Inflammatory macrophage treated with lipopolysaccharide for 1 hour (primary cell): ENCODE results near the gene SH3RF2.

Experiments
- DNase-seq, 2 donors: peaks; one replicate each; pipeline ENCODE4 v3.0.0-alpha.2; 2020 to 2022

The SH3RF2 gene

GRCh38 chr5:146048994-146049703, 112.8 kb downstream of the SH3RF2 start:
- peak; percentile 39 to 83 for DNase-seq

DNA sequence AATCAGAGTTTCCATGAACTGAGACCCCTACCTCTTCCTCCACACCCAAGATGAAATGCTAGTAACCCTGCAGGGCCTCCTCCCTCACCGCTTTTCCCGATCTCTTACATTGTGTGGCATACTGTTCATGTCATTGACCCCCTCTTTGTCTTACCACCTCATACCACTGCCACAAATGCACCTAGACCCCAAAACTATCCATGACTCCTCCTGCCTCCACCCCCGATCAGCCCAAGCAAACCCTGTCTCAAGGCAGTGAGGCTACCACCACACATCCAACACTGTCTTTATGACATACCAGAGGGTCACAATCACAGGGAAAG, 113.3 kb downstream of the SH3RF2 start:
- DNase-seq, result no peak

DNA sequence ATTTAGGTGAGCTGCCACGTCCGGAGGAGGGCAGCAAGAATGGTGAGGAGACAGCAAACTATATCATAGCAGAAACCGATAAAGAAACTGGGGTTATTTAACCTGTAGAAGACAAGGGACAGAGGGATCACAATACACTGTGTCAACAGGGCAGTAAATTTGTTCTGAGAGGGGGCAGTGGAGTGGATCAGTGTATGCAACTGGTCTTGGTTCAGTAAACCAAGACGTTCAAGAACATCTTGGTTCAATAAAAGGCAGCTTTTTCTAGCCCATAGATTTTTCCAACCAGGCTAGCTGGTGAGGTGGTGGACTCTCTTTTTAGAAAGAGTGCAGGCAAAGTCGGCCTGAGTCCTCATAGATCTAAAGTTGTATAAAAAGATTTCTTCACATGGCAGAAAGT, 113.7 kb downstream of the SH3RF2 start:
- DNase-seq, result no peak

DNA sequence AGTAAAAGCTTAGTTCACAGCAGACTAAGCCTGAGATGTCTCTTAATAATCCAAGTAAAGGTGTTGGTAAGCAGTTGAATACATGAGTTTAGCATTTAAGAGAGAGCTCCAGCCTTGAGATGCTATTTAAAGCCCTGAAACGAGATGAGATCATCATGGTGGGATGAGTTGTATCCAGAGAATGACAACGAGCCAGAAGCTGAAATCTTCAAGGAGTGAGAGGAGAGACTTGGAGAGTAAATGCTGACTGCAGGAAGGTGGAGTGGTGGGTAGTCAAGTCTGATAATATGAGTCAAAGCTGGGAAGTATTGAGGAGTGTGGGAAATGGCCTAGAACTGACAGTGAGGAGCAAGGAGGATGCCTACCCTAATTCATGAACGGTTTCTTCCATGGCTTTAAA, 115.3 kb downstream of the SH3RF2 start:
- DNase-seq, result no peak

DNA sequence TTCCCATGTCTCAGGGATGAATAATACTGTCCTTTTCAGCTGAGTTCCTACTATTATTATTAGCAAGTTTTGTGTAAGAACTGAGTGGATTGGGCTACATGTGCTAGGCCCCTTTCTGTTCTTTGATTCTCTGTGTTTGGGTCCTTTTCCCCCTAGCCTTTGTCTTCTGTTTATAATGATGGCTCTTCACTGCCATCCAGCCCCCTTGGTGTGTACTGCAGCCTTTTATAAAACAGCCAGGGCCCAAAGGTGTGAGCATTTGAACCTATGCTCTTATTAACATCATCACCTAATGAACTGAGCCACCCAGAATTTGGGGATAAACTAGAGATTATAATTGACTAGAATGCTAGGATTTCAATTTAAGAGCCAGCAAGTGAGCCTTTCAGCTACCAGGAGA, 116.4 kb downstream of the SH3RF2 start:
- no peak for DNase-seq

GRCh38 chr5:146055432-146055831, 119.1 kb downstream of the SH3RF2 start:
- DNase-seq, result no peak

DNA sequence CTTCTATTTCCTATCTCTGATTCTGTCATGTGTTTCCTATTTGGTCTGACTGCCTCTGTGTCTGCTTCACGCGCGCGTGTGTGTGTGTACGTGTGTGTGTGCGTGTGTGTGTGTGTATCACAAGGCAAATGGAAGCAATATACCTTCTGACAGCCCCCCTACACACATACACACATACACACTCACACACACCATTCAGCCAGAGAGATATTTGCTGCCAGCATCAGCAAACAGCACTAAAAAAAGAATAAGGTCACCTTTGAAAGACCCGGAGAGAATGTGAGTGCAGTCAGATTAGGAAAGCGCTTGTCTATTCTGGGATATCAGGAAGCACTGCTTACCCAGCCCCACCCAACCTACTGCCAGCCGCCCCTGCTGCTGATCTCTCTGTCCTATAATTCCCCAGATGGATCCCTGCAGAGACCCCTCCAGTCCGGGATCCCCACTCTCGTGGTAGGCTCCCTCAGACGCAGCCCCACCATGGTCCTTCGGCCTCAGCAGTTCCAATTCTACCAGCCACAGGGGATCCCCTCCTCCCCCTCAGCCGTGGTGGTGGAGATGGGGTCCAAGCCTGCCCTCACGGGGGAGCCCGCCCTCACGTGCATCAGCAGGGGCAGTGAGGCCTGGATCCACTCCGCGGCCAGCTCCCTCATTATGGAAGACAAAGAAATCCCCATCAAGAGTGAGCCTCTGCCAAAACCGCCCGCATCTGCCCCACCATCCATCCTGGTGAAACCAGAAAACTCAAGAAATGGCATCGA, 123.3 kb downstream of the SH3RF2 start:
- DNase-seq, result no peak

DNA sequence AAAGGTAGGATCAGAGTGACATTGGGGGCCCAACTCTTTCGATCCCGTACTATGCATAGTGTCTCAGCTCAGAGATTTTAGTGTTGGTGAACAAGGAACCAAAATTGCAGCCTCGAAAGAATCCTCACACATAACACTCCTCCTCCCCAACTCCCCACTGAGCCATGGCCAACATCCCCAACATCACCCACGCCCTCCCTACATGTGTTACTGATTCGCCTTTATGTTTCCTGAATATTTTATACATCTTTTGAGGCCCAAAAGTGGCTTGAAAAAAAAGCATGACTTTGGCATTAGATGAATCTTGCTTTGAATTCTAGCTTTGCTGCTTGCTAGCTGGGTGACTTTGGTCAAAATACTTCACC, 123.8 kb downstream of the SH3RF2 start:
- no peak for DNase-seq

DNA sequence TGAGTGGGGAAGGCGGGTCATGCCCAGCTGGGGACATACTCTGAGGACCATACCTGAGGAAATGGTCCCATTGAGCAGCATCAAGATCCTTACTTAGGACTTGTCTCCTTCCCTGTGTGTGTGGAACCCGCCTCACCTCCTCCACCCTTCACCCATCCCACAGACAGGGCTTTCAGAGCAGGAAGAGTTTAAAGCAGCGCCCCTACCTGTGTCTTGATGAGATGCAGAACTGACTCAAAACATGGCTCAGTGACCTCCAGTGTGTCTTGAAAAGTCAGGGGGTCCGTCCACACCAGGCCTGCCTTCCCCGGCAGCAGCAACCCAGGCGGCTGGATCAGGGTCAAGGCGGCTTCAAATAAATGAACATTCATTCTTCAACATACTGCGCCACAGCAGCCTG, 130.6 kb downstream of the SH3RF2 start:
- no peak for DNase-seq

DNA sequence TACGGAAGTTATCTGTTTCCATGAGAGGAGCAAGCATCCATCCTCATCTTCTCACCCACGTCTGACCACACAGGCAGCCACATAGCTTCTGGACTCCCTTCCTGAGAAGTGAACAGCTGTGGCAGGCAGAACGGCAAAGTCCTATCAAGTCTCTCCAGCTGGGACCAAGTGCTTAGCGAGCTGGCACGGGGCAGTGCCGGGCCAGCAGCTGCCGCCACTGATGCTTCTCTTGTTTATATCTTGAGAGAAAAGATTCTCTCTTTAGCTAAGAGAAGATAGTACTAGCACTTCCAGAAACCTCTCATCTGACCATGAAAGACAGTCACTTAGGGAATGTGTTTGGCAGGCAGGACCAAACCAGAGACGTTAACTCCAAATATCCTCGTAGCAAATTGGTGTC, 131.8 kb downstream of the SH3RF2 start:
- DNase-seq, result no peak

GRCh38 chr5:146068977-146069779, 132.8 kb downstream of the SH3RF2 start:
- no peak for DNase-seq

- no peak for DNase-seq
Observed at GRCh38 chr5:146069780-146070099, 133.4 kb downstream of the SH3RF2 start.

DNA sequence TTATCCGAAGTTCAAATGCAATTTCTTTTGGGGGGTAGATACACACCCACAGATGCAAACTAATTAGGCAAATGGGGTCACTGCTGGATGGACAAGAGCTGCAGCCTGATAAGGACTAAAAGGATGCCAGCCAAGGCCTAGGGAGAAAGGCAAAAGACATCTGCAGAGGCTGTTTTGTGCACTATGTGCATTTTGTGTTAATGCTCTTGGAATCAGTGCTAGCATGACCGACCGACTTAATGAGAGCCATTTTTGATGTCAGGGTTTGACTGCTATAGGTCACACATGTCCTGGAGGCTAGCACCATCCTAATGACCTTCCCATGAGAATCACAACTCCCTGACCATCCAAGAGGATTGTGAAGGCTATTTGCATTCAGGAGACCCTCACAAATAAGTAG, 134.4 kb downstream of the SH3RF2 start:
- no peak for DNase-seq

- DNase-seq, result no peak
Observed at GRCh38 chr5:146071171-146071570, 134.8 kb downstream of the SH3RF2 start.

DNA sequence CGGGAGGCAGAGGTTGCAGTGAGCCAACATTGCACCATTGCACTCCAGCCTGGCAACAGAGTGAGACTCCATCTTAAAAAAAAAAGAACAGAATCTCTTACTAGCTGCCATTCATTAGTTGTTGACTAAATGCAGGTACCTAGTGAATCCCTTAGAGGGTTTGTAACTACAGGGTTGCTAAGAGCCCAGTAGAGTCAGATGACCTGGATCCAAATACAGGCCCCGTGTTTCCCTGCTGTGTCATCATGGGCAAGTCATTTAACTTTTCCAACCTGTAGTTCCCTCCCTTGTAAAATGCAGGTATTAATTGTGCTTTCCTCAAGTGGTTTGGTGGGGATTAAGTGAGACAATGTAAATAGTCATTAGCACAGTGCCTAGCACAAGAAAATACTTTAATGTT, 136.2 kb downstream of the SH3RF2 start:
- DNase-seq, result no peak

GRCh38 chr5:146073239-146073900, 137.0 kb downstream of the SH3RF2 start:
- DNase-seq, result no peak

- peak; percentile 8 to 40 for DNase-seq
Observed at GRCh38 chr5:146076028-146076427, 139.7 kb downstream of the SH3RF2 start.

- DNase-seq, result no peak
Observed at GRCh38 chr5:146076455-146076854, 140.1 kb downstream of the SH3RF2 start.

GRCh38 chr5:146078566-146078965, 142.2 kb downstream of the SH3RF2 start:
- no peak for DNase-seq

- DNase-seq, result peak in 1 of 2 donors; percentile 4
Observed at GRCh38 chr5:146079695-146080373, 143.5 kb downstream of the SH3RF2 start.

DNA sequence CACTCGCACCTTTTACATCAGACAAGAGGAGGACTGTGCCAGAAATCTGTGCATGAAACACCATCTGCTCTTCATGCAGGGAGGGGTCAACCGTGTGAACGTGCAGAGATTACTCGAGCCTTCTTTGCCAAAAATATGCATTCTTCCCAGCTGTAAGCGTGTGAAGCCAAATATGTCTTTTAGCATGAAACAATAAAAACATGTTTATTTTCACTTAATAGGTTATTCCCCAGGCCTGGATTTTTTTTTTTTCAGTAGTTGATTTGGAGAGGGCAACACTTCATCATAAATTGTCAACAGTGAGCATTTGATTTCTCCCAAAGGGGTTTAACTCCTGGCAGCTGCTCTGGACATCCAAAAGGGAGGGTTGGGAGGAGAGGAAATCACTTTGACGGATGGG, 145.2 kb downstream of the SH3RF2 start:
- DNase-seq, result no peak

- DNase-seq, result no peak
Observed at GRCh38 chr5:146082798-146083197, 146.4 kb downstream of the SH3RF2 start.

DNA sequence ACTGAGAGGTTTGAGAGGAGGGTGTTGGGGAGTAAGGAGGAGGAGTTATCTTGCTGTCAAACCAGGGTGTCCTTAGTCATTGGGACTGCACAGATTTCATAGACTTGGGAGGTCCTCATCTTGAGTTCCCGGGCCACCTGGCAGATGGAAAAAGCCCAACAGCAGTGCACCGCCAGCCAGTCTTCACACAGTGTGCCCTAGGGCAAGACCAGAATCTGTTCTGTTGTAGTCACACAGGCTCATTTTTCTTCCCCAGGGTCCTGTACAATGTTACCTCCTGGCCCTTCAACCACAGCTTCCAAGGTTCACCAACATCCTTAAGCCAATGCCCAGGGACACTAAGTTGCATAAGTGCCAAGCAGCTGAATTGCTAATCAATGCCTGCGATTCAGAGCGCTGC, 148.0 kb downstream of the SH3RF2 start:
- no peak for DNase-seq
